ENCODE data around the gene CDX2. TPM values are rescaled to one million over a fixed set of nuclear protein-coding genes. Genes with fewer than 3 reads are reported as not detected.
A peak's percentile ranks its signal among the peaks of the same experiment; 100 is the strongest.

The CDX2 gene
- total RNA-seq, 4 donors from 2014 or later: 119 to 199 (median 136) TPM

GRCh38 chr13:27978301-27978968 lies 9.3 kb upstream of the CDX2 start:
- intact Hi-C loops (cut with DNase I; ENCODE audit: low total_unique reads): no loop called here
- no peaks in the 10 kb centered on the region for H3K36me3 ChIP-seq
- no peaks in the 10 kb centered on the region for H3K9me3 ChIP-seq
- peak; percentile 82 for DNase-seq
- TF ChIP-seq POLR2A (IDR thresholded peaks at IDR 0.05) (peak; percentile 69), POLR2AphosphoS5 (IDR thresholded peaks at IDR 0.05) (peak in 2 of 3 donors; percentile 50 to 57), EP300 (IDR thresholded peaks at IDR 0.05; ENCODE audit: low read depth) (no peak)
- peaks cover 97% of the 10 kb centered on the region for H3K27me3 ChIP-seq
- WGBS, 2 donors (ENCODE audit: low coverage in 1 of 2): 0 to 6% methylated on average over 2 to 32 of the region's 65 CpGs
- peak overlapping the region; percentile 84 to 97 (median 92) for H3K27ac ChIP-seq
- H3K4me1 ChIP-seq: peaks cover 0 to 42% (median 17%) of the 10 kb centered on the region in 4 donors
- in situ Hi-C loops (cut with MboI; ENCODE audit: low pct_ligation_motif_present in 1 of 4, low pct_unique_long_range_greater_than_20kb in 1 of 4, low sequenced_read_pairs in 3 of 4): loop anchor here (10.0 to 25.0 kb wide), 4 partner anchors 441 to 1024 kb away; no protein-coding TSS in a partner anchor
- H3K4me3 ChIP-seq: peak overlapping the region; percentile 24 to 61 (median 60)

- H3K4me1 ChIP-seq: peaks cover under 1 to 44% (median 19%) of the 10 kb centered on the region in 4 donors
- H3K9me3 ChIP-seq: no peaks in the 10 kb centered on the region
- H3K36me3 ChIP-seq: no peaks in the 10 kb centered on the region
- intact Hi-C loops (cut with DNase I; ENCODE audit: low total_unique reads): no loop called here
- peak overlapping the region; percentile 84 to 97 (median 92) for H3K27ac ChIP-seq
- no peak for DNase-seq
- TF ChIP-seq EP300 (IDR thresholded peaks at IDR 0.05; ENCODE audit: low read depth) (no peak), POLR2AphosphoS5 (IDR thresholded peaks at IDR 0.05) (peak in 1 of 3 donors; percentile 27)
- TF ChIP-seq, protein P1, sequence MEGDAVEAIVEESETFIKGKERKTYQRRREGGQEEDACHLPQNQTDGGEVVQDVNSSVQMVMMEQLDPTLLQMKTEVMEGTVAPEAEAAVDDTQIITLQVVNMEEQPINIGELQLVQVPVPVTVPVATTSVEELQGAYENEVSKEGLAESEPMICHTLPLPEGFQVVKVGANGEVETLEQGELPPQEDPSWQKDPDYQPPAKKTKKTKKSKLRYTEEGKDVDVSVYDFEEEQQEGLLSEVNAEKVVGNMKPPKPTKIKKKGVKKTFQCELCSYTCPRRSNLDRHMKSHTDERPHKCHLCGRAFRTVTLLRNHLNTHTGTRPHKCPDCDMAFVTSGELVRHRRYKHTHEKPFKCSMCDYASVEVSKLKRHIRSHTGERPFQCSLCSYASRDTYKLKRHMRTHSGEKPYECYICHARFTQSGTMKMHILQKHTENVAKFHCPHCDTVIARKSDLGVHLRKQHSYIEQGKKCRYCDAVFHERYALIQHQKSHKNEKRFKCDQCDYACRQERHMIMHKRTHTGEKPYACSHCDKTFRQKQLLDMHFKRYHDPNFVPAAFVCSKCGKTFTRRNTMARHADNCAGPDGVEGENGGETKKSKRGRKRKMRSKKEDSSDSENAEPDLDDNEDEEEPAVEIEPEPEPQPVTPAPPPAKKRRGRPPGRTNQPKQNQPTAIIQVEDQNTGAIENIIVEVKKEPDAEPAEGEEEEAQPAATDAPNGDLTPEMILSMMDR (IDR thresholded peaks at IDR 0.05): peak in 1 of 5 experiments; percentile 22
- 3 to 4% methylated on average over 9 to 61 of the region's 80 CpGs for WGBS, 2 donors (ENCODE audit: low coverage in 1 of 2)
- peak overlapping the region; percentile 24 to 61 (median 60) for H3K4me3 ChIP-seq
- H3K27me3 ChIP-seq: peaks cover 92% of the 10 kb centered on the region
- in situ Hi-C loops (cut with MboI; ENCODE audit: low pct_ligation_motif_present in 1 of 4, low pct_unique_long_range_greater_than_20kb in 1 of 4, low sequenced_read_pairs in 3 of 4): loop anchor here (10.0 to 25.0 kb wide), 4 partner anchors 440 to 1023 kb away; no protein-coding TSS in a partner anchor
These were observed 8.6 kb upstream of the CDX2 start for GRCh38 chr13:27977476-27978300.

DNA sequence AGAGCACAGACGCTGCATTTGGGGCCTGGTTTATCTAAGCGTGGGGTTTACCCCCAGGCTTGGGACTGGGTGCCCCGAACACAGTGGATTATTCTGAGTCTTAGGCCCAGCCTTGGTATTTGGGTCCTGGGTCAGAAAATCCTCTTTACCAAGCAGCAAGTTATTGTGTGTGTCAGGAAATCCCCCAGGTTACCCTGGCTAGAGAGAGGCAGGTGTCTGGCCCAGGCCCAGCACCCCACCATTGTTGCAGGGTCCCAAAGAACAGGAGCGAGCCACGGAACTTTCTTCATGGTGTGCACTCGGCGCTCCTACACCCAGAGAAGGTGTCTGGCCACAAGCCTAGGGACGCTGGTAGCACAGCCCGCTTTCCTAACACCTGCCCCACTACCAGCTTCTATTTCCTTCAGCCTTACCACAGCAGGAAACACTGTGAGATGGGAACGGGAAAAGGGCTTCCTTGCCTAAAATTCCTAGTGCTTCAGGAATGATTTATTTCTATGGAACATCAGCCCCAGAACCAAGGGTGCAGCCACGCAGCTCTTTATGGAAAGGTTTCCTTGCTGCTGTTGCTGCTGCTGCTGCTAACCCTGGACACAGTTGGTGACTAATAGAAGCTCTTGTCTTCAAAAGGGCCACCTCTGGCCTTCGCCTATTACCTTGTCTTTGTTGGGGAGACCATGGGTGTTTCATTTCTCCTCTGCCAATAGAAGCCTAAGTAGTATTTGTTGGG lies 7.4 kb upstream of the CDX2 start:
- peaks cover 92% of the 10 kb centered on the region for H3K27me3 ChIP-seq
- H3K4me3 ChIP-seq: peak overlapping the region; percentile 15 to 61 (median 60)
- in situ Hi-C loops (cut with MboI; ENCODE audit: low pct_ligation_motif_present in 1 of 4, low pct_unique_long_range_greater_than_20kb in 1 of 4, low sequenced_read_pairs in 3 of 4) (loop anchor here (10.0 to 25.0 kb wide), 4 partner anchors 439 to 1022 kb away; no protein-coding TSS in a partner anchor), intact Hi-C loops (cut with DNase I; ENCODE audit: low total_unique reads) (no loop called here)
- peak overlapping the region; percentile 84 to 97 (median 92) for H3K27ac ChIP-seq
- H3K4me1 ChIP-seq: peaks cover 4 to 53% (median 25%) of the 10 kb centered on the region in 4 donors
- H3K9me3 ChIP-seq: no peaks in the 10 kb centered on the region
- WGBS, 2 donors (ENCODE audit: low coverage in 1 of 2): 13 to 38% methylated on average over 3 to 12 of the region's 12 CpGs
- H3K36me3 ChIP-seq: no peaks in the 10 kb centered on the region
- no peak for TF ChIP-seq EP300 (IDR thresholded peaks at IDR 0.05; ENCODE audit: low read depth)
- TF ChIP-seq POLR2A (IDR thresholded peaks at IDR 0.05): no peak
- TF ChIP-seq, protein P1 (IDR thresholded peaks at IDR 0.05): no peak
- peak in 1 of 3 donors; percentile 13 for TF ChIP-seq POLR2AphosphoS5 (IDR thresholded peaks at IDR 0.05)
- DNase-seq: no peak

GRCh38 chr13:27975564-27976361 lies 6.6 kb upstream of the CDX2 start:
- Histone ChIP-seq H3K36me3 (no peaks in the 10 kb centered on the region), H3K27ac (peak overlapping the region; percentile 84 to 97 (median 92)), H3K27me3 (peaks cover 92% of the 10 kb centered on the region), H3K9me3 (no peaks in the 10 kb centered on the region), H3K4me3 (peak overlapping the region; percentile 15 to 61 (median 60)), H3K4me1 (peaks cover 4 to 56% (median 26%) of the 10 kb centered on the region in 4 donors)
- DNase-seq: peak; percentile 58
- in situ Hi-C loops (cut with MboI; ENCODE audit: low pct_ligation_motif_present in 1 of 4, low pct_unique_long_range_greater_than_20kb in 1 of 4, low sequenced_read_pairs in 3 of 4) (loop anchor here (10.0 to 25.0 kb wide), 4 partner anchors 438 to 1021 kb away; no protein-coding TSS in a partner anchor), intact Hi-C loops (cut with DNase I; ENCODE audit: low total_unique reads) (no loop called here)
- TF ChIP-seq EP300 (IDR thresholded peaks at IDR 0.05; ENCODE audit: low read depth) (no peak), POLR2AphosphoS5 (IDR thresholded peaks at IDR 0.05) (peak in 2 of 3 donors; percentile 39 to 64), POLR2A (IDR thresholded peaks at IDR 0.05) (peak; percentile 53)
- TF ChIP-seq, protein P1 (IDR thresholded peaks at IDR 0.05): no peak
- WGBS, 2 donors (ENCODE audit: low coverage in 1 of 2): 3 to 8% methylated on average over 3 to 51 of the region's 51 CpGs
